SK-N-DZ (cell line): Measurements from ENCODE around the gene CENPU.
A peak's percentile ranks its signal among the peaks of the same experiment; 100 is the strongest.
"Not testable (repeated sequence)": the region's sequence is repeated elsewhere in the genome, so short reads cannot be mapped to it uniquely, and the experiment has no call there.

ENCODE experiments used
- DNase-seq: peaks from one replicate; pipeline ENCODE4 v3.0.0-alpha.2; 2015; ENCODE audit warnings: low spot score

Gene CENPU

DNA sequence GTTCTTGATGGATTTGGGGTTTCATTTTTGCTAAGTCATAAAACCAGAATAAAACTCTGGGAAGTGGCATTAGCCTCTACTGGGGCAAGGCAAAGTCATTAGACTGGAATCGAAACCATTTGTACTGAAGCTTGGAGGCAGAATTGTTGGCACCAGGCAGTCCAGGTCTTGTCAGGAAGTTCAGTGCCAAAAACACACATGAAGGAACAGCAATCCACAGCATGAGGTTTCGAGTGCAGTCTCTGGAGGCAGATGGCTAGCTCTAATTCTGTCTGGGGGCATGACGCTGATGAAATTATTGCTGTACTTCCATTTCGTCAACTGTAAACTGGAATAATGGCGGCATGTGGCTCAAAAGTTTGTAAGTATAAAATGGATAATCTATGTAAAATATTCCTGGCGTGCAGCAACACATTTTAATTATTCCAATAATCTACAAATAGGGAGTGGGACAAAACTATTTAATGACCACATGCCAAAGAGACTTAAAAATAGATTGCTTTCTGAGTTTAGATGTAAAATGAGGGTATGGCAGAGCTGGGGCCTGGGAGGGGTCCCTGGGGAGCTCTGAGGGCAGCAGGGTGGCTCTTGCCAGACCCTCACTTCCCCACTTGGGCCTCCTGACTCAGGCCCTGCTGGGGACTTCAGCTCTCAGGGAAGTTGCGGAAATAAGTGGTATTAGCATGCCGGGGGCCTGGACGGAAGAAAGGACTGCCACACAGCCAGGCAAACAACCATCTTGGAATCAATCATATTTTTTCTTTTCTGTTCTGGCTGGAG lies 18.8 kb upstream of the CENPU start:
- no peak for DNase-seq

GRCh38 chr4:184751585-184751956 lies 17.7 kb upstream of the CENPU start:
- DNase-seq = no peak

- no peak for DNase-seq
Measured at GRCh38 chr4:184750926-184751584, 17.2 kb upstream of the CENPU start.

- DNase-seq = no peak
Measured at GRCh38 chr4:184748251-184748652, 14.4 kb upstream of the CENPU start.

GRCh38 chr4:184747034-184747830 lies 13.3 kb upstream of the CENPU start:
- no peak for DNase-seq

- DNase-seq = peak; percentile 53
Measured at GRCh38 chr4:184745831-184746795, 12.2 kb upstream of the CENPU start.

- DNase-seq = peak; percentile 20
Measured at GRCh38 chr4:184744236-184744635, 10.3 kb upstream of the CENPU start.

DNA sequence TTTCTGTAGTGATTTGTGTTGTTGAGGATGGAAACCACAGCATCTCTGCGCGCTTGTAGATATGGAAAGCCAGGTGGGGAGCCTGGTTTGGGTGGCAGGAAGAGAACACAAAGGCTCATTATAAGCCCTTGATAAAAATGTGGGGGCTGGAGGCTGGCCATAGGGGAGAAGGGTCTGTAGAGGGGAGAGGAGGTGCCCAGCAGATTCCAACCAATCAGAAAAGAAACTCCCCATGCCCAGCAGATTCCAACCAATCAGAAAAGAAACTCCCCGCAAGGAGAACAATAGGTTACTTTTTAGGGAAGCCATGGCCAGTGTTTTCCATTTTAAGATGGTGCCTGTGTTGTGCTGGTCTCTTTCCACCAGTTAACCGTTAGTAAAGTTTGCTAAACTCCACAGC lies 9.8 kb upstream of the CENPU start:
- no peak for DNase-seq

DNA sequence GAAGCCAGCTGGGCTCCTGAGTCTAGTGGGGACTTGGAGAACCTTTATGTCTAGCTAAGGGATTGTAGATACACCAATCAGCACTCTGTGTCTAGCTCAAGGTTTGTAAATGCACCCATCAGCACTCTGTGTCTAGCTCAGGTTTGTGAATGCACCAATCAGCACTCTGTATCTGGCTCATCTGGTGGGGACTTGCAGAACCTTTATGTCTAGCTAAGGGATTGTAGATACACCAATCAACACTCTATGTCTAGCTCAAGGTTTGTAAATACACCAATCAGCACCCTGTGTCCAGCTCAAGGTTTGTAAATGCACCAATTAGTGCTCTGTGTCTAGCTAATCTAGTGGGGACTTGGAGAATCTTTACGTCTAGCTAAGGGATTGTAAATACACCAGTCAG lies 7.8 kb upstream of the CENPU start:
- DNase-seq = not testable (repeated sequence)

DNA sequence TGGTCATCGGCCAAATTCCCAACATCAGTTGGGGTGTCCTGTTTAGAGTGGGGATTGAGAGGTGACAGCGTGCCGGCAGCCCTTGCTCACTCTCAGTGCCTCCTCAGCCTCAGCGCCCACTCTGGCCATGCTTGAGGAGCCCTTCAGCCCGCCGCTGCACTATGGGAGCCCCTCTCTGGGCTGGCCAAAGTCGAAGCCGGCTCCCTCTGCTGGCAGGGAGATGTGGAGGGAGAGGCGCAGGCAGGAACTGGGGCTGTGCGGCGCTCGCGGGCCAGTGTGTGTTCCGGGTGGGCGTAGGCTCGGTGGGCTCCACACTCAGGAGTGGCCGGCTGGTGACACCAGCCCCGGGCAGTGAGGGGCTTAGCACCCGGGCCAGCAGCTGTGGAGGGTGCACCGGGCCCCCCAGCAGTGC lies 7.1 kb upstream of the CENPU start:
- DNase-seq = no peak

- DNase-seq = not testable (repeated sequence)
Measured at GRCh38 chr4:184739575-184739974, 5.7 kb upstream of the CENPU start.

DNA sequence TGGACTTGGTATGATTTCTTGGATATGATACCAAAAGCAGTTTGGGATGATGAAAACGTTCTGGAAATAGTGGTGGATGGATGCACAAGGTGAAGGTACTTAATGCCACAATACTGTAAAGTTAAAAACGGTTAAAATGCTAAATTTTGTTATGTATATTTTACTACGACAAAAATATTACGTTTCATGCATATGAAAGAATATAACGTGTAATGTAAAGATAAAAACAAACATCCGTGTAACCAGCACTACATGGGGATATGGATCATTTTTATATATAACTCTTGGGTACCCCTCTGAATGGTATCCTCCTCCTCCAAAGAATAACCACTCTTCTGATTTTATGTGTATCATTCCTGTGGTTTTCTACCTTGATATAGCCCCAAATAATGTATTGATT lies 862 bp upstream of the CENPU start:
- DNase-seq = no peak

DNA sequence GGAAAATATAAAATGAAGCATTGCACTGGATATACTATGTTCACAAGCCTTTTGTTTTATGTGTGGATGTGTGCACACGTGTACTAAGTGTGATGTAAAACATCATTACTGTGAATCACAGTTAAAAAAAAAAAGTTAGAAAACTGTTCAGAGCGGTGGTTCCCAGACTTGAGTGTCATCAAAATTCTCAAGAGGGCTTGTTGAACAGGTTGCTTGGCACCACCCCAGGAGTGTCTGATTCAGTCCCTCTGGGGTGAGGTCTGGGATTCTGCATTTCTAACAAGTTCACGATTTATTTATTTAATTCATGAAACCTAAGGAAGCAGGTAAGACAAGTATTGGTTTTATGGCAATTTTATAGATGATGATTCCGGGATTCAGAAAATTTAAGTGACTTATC lies 1.8 kb downstream of the CENPU start:
- DNase-seq = no peak

GRCh38 chr4:184731056-184731455 lies 2.8 kb downstream of the CENPU start:
- no peak for DNase-seq

DNA sequence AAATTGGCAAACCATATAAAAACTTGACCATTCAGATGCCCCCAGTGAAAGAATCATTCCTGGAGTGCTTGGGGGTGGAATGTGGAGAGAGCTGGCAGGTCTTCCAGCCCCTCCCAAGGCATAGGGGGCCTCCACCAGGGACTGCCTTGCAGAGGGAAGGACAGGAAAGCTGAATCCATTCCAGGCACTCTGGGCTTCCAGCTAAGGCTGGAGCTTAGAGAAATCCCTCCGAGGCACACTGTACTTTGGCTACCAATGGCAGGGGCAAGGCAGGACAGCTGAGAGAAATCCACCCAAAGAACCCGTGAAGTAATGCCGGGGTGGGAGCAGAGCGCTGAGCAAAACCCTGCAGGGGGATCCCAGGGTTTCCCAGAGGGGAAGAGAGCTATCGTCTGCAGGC lies 4.0 kb downstream of the CENPU start:
- no peak for DNase-seq

- DNase-seq = no peak
Measured at GRCh38 chr4:184728858-184729257, 5.0 kb downstream of the CENPU start.

GRCh38 chr4:184727430-184727829 lies 6.5 kb downstream of the CENPU start:
- DNase-seq = no peak

GRCh38 chr4:184722798-184723197 lies 11.1 kb downstream of the CENPU start:
- DNase-seq = no peak

DNA sequence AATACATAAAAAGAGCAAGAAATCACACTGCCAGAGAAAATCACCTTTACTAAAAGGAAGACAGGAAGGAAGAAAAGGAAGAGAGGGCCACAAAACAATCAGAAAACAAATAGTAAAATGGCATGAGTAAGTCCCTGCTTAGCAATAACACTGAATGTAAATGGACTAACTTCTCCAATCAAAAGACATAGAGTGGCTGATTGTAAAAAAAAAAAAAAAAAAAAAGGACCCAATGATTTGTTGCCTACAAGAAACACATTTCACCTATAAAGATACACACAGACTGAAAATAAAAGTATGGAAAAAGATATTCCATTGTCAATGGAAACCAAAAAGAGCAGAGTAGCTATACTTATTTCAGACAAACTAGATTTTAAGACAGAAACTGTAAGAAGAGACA lies 12.6 kb downstream of the CENPU start:
- no peak for DNase-seq

DNA sequence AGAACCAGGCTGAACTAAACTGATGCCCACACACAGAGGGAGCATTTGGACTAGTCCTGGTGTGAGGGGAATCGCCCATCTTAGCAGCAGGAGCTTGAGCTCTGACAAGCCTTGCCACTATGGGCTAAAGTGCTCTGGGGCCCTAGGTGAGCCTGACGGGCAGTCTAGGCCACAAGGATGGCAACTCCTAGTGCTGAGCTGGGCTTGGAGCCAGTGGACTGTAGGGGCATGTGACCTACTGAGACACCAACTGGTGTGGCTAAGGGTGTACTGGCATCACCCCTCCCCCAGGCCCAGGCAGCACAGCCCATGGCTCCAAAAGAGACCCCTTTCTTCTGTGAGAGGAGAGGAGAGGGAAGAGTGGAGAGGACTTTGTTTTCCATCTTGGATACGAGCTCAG lies 14.5 kb downstream of the CENPU start:
- no peak for DNase-seq

- DNase-seq = no peak
Measured at GRCh38 chr4:184715526-184715925, 18.4 kb downstream of the CENPU start.
